HCEC 1CT (cell line): ENCODE data around the gene MXD4.

Experiments used
- DNase-seq: peaks from one replicate; pipeline ENCODE4 v3.0.0-alpha.2; 2017

Gene MXD4

GRCh38 chr4:2261853-2262144 lies at the start of gene MXD4:
MXD4 (minus strand) TSS chr4:2262109; CDS start chr4:2261980, 129 bp downstream.
- no peak for DNase-seq

GRCh38 chr4:2306773-2307410 lies 45.0 kb upstream of the MXD4 start:
- DNase-seq, result no peak

DNA sequence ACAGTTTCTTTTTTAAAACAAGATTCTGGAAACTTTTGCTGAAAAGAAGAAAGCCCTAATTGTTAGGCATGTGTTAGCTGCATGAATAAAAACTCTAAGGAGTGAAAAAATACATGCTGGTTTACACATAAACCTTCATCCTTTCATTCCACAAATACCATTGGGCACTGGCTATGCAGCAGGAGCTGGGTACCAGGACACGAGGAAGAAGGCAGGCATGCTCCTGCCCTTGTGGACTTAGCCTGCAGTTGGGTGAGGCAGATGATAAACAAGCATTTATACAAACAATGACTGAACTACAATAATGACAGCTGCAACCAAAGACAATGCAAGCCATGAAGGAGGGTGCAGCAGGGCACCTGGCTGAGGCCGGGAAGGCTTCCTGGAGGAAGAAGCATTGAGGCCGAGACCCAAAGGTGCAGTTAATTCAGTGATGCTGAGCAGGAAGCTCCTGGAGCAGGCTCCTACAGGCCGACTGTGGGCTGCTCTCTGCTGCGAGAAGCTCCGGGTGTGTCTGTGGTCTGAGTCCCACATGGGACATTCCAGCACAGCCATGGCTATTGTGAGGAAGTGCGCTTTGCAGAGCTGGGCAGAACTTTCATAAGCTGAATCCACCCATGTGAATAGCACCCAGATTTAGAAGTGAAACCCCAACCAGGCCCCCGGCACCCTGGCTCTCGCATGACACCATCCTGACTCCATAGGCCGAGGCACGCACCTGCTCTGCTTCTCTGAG lies 44.0 kb upstream of the MXD4 start:
- no peak for DNase-seq

DNA sequence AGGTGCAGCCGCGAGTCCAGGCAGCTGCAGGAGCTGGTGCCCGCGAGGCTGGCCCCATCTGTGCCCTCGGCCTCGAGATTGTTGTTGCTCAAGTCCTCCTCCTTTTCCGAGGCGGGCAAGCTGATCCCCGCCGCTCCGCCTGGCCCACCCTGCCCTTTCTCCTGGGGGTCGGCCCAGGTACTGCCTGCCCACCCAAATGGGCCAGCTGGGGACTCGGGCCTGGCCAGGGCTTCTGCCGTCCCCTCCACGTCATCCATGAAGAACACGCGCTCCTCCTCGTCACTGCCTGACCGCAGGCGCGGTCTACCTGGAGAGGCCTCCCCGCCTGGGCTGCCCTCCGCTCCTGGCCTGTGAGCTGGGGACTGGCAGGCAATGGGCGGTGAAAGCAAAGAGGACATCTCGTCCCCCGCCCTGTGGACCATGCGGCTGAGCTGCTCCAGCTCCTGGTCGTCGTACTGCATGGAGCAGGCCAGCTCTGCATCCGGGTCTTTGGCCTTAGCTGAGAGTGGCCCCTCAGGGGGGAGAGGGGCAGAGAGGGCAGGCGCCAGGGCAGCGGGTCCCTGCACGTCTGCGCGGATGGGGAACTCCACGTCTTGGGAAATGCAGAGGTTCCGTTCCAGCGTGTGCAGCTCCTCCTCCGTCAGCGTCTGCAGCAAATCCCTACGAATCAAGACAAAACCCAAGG lies 43.1 kb upstream of the MXD4 start:
- DNase-seq, result no peak

GRCh38 chr4:2304321-2304876 lies 42.5 kb upstream of the MXD4 start:
- no peak for DNase-seq

- DNase-seq, result no peak
These were observed 41.9 kb upstream of the MXD4 start for GRCh38 chr4:2303686-2304320.

- no peak for DNase-seq
These were observed 41.3 kb upstream of the MXD4 start for GRCh38 chr4:2303121-2303685.

- no peak for DNase-seq
These were observed 40.6 kb upstream of the MXD4 start for GRCh38 chr4:2302387-2303119.

DNA sequence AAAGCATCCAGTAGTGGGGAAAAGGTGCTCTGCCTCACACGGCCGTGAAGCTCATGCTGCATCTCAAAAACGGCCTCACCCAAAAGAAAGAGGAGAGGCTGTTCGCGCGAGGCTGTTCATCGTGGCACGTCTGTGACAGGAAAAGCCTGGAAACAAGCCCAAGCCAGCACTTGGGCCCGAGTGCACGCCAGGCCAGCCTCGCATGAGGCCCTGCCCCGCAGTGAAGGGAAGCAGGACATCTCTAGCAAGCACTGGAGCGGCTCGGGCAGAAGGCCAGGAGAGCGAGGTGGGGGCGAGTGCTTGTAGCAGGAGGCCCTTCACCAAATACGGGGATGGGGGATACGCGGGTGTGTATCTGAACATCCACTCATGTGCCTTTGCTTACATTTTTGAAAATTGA lies 39.9 kb upstream of the MXD4 start:
- no peak for DNase-seq

DNA sequence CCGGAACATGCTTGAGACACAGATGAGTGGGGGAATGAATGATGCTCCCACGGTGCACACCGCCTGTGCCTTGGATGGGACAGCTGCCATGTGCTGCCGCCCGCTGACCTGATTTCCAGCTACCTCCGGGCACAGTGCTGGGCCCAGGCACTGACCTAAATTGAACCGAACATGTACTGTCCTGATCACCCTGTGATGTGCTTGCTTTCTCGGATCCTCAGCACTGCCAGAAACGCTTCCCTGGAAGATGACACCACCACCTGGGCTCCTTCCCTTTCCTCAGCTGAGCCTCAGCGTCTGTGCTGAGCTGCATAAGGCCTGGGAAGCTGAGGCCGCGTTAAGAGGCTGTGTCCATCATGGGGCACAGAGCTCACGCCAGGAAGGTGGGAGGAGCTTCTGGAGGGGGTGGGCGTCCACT lies 39.3 kb upstream of the MXD4 start:
- no peak for DNase-seq

- no peak for DNase-seq
These were observed 38.7 kb upstream of the MXD4 start for GRCh38 chr4:2300431-2301224.

DNA sequence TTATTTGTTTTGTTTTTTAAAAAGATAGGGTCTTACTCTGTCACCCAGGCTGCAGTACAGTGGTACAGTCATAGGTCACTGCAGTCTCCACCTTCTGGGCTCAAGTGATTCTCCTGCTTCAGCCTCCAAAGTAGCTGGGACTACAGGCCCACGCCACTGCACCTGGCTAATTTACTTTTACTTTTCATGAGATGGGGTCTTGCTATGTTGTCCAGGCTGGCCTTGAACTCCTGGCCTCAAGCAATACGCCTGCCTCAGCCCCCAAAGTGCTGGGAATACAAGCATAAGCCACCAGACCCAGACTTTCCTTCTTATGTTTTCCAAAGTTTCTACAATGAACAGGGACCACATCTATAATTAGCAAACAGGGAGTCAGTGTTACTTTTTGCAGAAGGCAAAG lies 37.9 kb upstream of the MXD4 start:
- no peak for DNase-seq

- no peak for DNase-seq
These were observed 36.7 kb upstream of the MXD4 start for GRCh38 chr4:2298532-2298991.

DNA sequence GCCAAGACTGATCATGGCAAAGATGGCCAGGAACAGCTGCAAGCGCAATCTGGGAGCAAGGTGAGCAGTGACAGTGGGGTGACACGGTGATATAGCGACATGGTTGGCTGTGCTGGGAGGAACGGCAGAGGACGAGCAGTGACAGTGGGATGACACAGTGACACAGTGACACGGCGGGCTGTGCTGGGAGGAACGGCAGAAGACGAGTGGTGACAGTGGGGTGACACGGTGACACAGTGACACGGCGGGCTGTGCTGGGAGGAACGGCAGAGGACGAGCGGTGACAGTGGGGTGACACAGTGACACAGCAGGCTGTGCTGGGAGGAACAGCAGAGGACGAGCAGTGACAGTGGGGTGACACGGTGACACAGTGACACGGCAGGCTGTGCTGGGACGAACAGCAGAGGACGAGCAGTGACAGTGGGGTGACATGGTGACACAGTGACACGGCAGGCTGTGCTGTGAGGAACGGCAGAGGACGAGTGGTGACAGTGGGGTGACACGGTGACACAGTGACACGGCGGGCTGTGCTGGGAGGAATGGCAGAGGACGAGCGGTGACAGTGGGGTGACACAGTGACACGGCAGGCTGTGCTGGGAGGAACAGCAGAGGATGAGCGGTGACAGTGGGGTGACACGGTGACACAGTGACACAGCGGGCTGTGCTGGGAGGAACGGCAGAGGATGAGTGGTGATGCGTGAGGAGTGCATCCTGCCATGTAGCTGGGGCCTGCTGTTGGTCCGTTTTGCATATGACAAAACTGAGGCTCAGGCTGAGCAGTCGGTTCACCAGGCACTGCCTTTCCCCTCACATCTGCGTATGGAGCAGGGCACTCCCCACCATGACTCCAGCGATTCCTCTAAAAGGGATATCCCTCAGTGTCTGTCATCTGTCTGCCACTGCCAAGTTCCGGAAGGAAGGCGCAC lies 36.0 kb upstream of the MXD4 start:
- DNase-seq, result no peak

- DNase-seq, result no peak
These were observed 35.0 kb upstream of the MXD4 start for GRCh38 chr4:2296631-2297601.

GRCh38 chr4:2295900-2296442 lies 34.1 kb upstream of the MXD4 start:
- DNase-seq, result no peak

GRCh38 chr4:2295500-2295899 lies 33.6 kb upstream of the MXD4 start:
- DNase-seq, result no peak

GRCh38 chr4:2292646-2293108 lies 30.8 kb upstream of the MXD4 start:
- peak; percentile 34 for DNase-seq
